ENCODE results near the gene TIPARP. TPM values are rescaled to one million over a fixed set of nuclear protein-coding genes. Genes with fewer than 3 reads are reported as not detected.
"Not testable (repeated sequence)": the region's sequence is repeated elsewhere in the genome, so short reads cannot be mapped to it uniquely, and the experiment has no call there.

The TIPARP gene
- total and polyA plus RNA-seq, 7 experiments from 2014 or later: 4.2 to 66.6 (median 63.6) TPM

DNA sequence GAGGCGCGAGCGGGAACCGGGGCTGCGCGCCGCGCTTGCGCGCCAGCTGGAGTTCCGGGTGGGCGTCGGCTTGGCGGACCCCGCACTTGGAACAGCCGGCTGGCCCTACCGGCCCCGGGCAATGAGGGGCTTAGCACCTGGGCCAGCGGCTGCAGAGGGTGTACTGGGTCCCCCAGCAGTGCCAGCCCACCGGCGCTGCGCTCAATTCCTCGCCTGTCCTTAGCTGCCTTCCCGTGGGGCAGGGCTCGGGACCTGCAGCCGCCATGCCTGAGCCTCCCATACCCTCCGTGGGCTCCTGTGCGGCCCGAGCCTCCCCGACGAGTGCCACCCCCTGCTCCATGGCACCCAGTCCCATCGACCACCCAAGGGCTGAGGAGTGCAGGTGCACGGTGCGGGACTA lies 66.2 kb downstream of the TIPARP start:
- H3K9me3 ChIP-seq (ENCODE audit: control insufficient read depth in 2 of 3, low read length in 3 of 3); DNase-seq; H3K4me1 Mint-ChIP-seq; H3K36me3 ChIP-seq (ENCODE audit: control insufficient read depth in 2 of 3, insufficient read depth in 3 of 3, low read length in 3 of 3); H3K27me3 Mint-ChIP-seq; H3K4me3 ChIP-seq (ENCODE audit: low read length); H3K27me3 ChIP-seq (ENCODE audit: control insufficient read depth in 2 of 2, insufficient read depth in 2 of 2, low read length in 2 of 2); H3K27ac Mint-ChIP-seq; H3K27ac ChIP-seq (ENCODE audit: low read depth, low read length); CTCF ChIA-PET; H3K9me3 Mint-ChIP-seq; POLR2A ChIA-PET; intact Hi-C loops (cut with micrococcal nuclease); ATAC-seq; H3K4me1 ChIP-seq (ENCODE audit: control insufficient read depth in 2 of 2, insufficient read depth in 2 of 2, low read length in 2 of 2); H3K4me3 Mint-ChIP-seq: not testable (repeated sequence)
- H3K36me3 Mint-ChIP-seq: peaks cover 0 to 20% (median 0%) of the 10 kb centered on the region in 5 donors

DNA sequence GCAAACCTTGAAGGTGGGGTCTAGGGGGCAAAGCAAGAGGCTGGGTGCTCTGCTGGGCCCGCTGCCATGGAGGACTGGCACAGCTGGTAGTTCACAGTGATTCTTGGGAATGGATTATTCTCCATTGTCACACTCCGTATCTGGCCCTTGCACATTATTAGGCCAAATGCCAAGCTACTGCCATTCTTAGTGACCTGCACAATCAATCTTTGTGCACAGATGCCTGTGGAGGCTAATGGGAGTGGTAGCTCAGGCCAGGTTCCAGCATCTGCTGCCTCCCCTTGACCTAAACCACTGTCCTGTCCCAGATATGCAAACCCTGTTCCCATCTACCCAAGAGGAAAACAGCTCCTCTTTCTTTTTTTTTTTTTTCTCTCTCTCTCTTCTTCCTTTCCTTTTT lies 67.5 kb downstream of the TIPARP start:
- POLR2A ChIA-PET: no interaction called here
- H3K4me3 Mint-ChIP-seq: no peak overlapping the region
- Histone ChIP-seq H3K4me1 (ENCODE audit: control insufficient read depth in 2 of 2, insufficient read depth in 2 of 2, low read length in 2 of 2) (no peaks in the 10 kb centered on the region), H3K4me3 (ENCODE audit: low read length) (no peak overlapping the region), H3K36me3 (ENCODE audit: control insufficient read depth in 2 of 3, insufficient read depth in 3 of 3, low read length in 3 of 3) (no peaks in the 10 kb centered on the region), H3K27me3 (ENCODE audit: control insufficient read depth in 2 of 2, insufficient read depth in 2 of 2, low read length in 2 of 2) (no peaks in the 10 kb centered on the region), H3K9me3 (ENCODE audit: control insufficient read depth in 2 of 3, low read length in 3 of 3) (no peaks in the 10 kb centered on the region), H3K27ac (ENCODE audit: low read depth, low read length) (no peak overlapping the region)
- no peak overlapping the region for H3K27ac Mint-ChIP-seq
- H3K27me3 Mint-ChIP-seq: peaks cover 0 to 9% (median 0%) of the 10 kb centered on the region in 5 donors
- peaks cover 0 to 8% (median under 1%) of the 10 kb centered on the region in 11 donors for H3K9me3 Mint-ChIP-seq
- intact Hi-C loops (cut with micrococcal nuclease): no loop called here
- CTCF ChIA-PET: no interaction called here
- DNase-seq: no peak
- no peaks in the 10 kb centered on the region for H3K4me1 Mint-ChIP-seq
- peaks cover 3 to 27% (median 5%) of the 10 kb centered on the region in 5 donors for H3K36me3 Mint-ChIP-seq
- ATAC-seq: no peak

DNA sequence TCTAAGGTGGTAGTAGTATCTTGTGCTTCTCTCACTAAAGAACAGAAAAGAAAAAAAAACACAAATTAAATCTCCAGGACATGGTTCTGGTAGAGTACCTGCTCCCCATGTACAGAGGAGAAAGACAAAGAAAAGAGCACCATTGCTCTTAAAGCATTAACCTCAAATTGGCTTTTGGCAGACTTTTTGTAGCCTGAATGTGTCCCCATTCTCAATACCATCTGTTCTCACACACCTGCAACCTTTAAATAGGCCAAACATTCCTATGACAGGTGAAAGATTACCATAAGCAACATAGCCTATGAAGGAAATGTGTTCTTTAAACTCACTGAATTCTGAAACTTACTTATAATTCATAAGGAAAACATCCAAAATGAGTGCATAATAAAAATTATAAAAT lies 68.0 kb downstream of the TIPARP start:
- CTCF ChIA-PET: no interaction called here
- Mint-ChIP-seq H3K27me3 (peaks cover 0 to 13% (median 0%) of the 10 kb centered on the region in 5 donors), H3K9me3 (peaks cover 0 to 9% (median 1%) of the 10 kb centered on the region in 11 donors), H3K36me3 (peaks cover 6 to 27% (median 9%) of the 10 kb centered on the region in 5 donors), H3K4me1 (no peaks in the 10 kb centered on the region), H3K27ac (no peak overlapping the region), H3K4me3 (no peak overlapping the region)
- POLR2A ChIA-PET: no interaction called here
- intact Hi-C loops (cut with micrococcal nuclease): no loop called here
- ATAC-seq (no peak), DNase-seq (no peak)
- Histone ChIP-seq H3K27ac (ENCODE audit: low read depth, low read length) (no peak overlapping the region), H3K36me3 (ENCODE audit: control insufficient read depth in 2 of 3, insufficient read depth in 3 of 3, low read length in 3 of 3) (no peaks in the 10 kb centered on the region), H3K4me1 (ENCODE audit: control insufficient read depth in 2 of 2, insufficient read depth in 2 of 2, low read length in 2 of 2) (no peaks in the 10 kb centered on the region), H3K4me3 (ENCODE audit: low read length) (no peak overlapping the region), H3K27me3 (ENCODE audit: control insufficient read depth in 2 of 2, insufficient read depth in 2 of 2, low read length in 2 of 2) (no peaks in the 10 kb centered on the region), H3K9me3 (ENCODE audit: control insufficient read depth in 2 of 3, low read length in 3 of 3) (no peaks in the 10 kb centered on the region)

DNA sequence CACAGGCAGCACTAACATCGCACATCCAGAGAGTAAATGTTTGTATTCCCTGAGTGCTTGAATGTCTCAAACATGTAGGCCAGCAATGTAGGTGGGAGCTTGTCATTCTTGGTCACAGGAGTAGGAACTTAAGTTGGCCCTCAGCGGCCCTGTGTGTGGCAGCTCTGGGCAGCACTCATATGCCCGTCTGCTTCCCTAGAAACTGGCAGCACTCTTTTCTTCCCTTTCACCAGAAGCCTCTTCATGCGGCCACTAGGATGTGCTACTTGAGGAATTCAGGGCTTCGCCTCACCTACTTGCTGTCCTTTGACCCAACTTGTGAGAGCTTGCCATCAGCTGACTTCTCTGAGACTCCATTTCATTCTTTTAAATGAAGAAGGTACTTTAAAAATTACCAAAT lies 69.5 kb downstream of the TIPARP start:
- ChIA-PET CTCF (interaction anchor here (0.5 kb wide), 1 partner anchor 20 kb away, joined by 3 read pairs; no protein-coding TSS in a partner anchor), POLR2A (no interaction called here)
- Histone ChIP-seq H3K27me3 (ENCODE audit: control insufficient read depth in 2 of 2, insufficient read depth in 2 of 2, low read length in 2 of 2) (no peaks in the 10 kb centered on the region), H3K9me3 (ENCODE audit: control insufficient read depth in 2 of 3, low read length in 3 of 3) (no peaks in the 10 kb centered on the region), H3K4me1 (ENCODE audit: control insufficient read depth in 2 of 2, insufficient read depth in 2 of 2, low read length in 2 of 2) (no peaks in the 10 kb centered on the region), H3K4me3 (ENCODE audit: low read length) (no peak overlapping the region), H3K36me3 (ENCODE audit: control insufficient read depth in 2 of 3, insufficient read depth in 3 of 3, low read length in 3 of 3) (no peaks in the 10 kb centered on the region), H3K27ac (ENCODE audit: low read depth, low read length) (no peak overlapping the region)
- no peak overlapping the region for H3K4me3 Mint-ChIP-seq
- DNase-seq (no peak), ATAC-seq (no peak)
- H3K27me3 Mint-ChIP-seq: peaks cover 0 to 13% (median 5%) of the 10 kb centered on the region in 5 donors
- peaks cover 0 to 1% (median 0%) of the 10 kb centered on the region in 7 donors for H3K4me1 Mint-ChIP-seq
- intact Hi-C loops (cut with micrococcal nuclease): no loop called here
- peaks cover 6 to 34% (median 9%) of the 10 kb centered on the region in 5 donors for H3K36me3 Mint-ChIP-seq
- H3K27ac Mint-ChIP-seq: no peak overlapping the region
- peaks cover 0 to 15% (median 4%) of the 10 kb centered on the region in 11 donors for H3K9me3 Mint-ChIP-seq

DNA sequence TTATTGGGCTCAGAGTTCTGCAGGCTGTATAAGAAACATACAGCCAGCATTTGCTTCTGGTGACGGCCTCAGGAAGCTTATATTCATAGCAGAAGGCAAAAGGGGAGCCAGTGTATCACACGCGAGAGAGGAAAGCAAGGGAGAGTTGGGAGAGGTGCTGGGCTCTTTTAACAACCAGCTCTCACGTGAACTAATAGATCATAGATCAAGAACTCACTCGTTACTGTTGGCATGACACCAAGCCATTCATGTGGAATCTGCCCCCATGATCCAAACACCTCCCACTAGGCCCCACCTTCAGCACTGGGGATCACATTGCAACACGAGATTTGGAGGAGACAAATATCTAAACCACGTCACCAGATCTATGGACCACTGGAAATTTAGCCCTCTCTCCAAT lies 70.2 kb downstream of the TIPARP start:
- H3K36me3 Mint-ChIP-seq: peaks cover 6 to 34% (median 9%) of the 10 kb centered on the region in 5 donors
- Histone ChIP-seq H3K4me1 (ENCODE audit: control insufficient read depth in 2 of 2, insufficient read depth in 2 of 2, low read length in 2 of 2) (no peaks in the 10 kb centered on the region), H3K36me3 (ENCODE audit: control insufficient read depth in 2 of 3, insufficient read depth in 3 of 3, low read length in 3 of 3) (no peaks in the 10 kb centered on the region), H3K27ac (ENCODE audit: low read depth, low read length) (no peak overlapping the region), H3K27me3 (ENCODE audit: control insufficient read depth in 2 of 2, insufficient read depth in 2 of 2, low read length in 2 of 2) (no peaks in the 10 kb centered on the region), H3K9me3 (ENCODE audit: control insufficient read depth in 2 of 3, low read length in 3 of 3) (no peaks in the 10 kb centered on the region), H3K4me3 (ENCODE audit: low read length) (no peak overlapping the region)
- no peak for ATAC-seq
- ChIA-PET POLR2A (no interaction called here), CTCF (no interaction called here)
- H3K27me3 Mint-ChIP-seq: peaks cover 0 to 13% (median 5%) of the 10 kb centered on the region in 5 donors
- H3K9me3 Mint-ChIP-seq: peaks cover 0 to 15% (median 4%) of the 10 kb centered on the region in 11 donors
- H3K4me1 Mint-ChIP-seq: peaks cover 0 to 1% (median 0%) of the 10 kb centered on the region in 7 donors
- DNase-seq: no peak
- H3K27ac Mint-ChIP-seq: no peak overlapping the region
- intact Hi-C loops (cut with micrococcal nuclease): no loop called here
- no peak overlapping the region for H3K4me3 Mint-ChIP-seq

DNA sequence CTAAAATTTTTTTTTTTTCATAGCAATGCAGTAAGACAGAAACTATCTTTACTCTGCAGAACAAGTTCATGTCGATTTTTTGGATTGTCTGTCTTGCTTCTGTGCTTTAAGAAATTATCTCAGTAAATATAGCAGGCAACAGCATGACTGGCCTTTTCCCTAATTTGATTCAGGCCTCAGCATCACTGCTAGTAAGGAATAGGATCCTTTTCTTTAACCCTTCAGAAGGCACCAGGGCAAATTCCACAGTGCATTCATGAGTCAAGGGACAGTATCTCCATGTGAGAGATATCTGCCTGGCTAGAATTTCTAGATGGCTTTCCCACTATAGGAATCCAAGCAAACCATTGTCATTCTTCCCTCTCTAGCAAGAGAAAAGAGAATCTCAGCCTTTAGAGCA lies 71.4 kb downstream of the TIPARP start:
- H3K27ac Mint-ChIP-seq: no peak overlapping the region
- intact Hi-C loops (cut with micrococcal nuclease): no loop called here
- Histone ChIP-seq H3K27ac (ENCODE audit: low read depth, low read length) (no peak overlapping the region), H3K36me3 (ENCODE audit: control insufficient read depth in 2 of 3, insufficient read depth in 3 of 3, low read length in 3 of 3) (no peaks in the 10 kb centered on the region), H3K4me3 (ENCODE audit: low read length) (no peak overlapping the region), H3K9me3 (ENCODE audit: control insufficient read depth in 2 of 3, low read length in 3 of 3) (no peaks in the 10 kb centered on the region), H3K4me1 (ENCODE audit: control insufficient read depth in 2 of 2, insufficient read depth in 2 of 2, low read length in 2 of 2) (no peaks in the 10 kb centered on the region), H3K27me3 (ENCODE audit: control insufficient read depth in 2 of 2, insufficient read depth in 2 of 2, low read length in 2 of 2) (no peaks in the 10 kb centered on the region)
- H3K4me3 Mint-ChIP-seq: no peak overlapping the region
- H3K36me3 Mint-ChIP-seq: peaks cover 6 to 34% (median 9%) of the 10 kb centered on the region in 5 donors
- ChIA-PET CTCF (no interaction called here), POLR2A (interaction anchor here (1.2 kb wide), 1 partner anchor 9 kb away, joined by 4 read pairs; no protein-coding TSS in a partner anchor)
- ATAC-seq (no peak), DNase-seq (no peak)
- peaks cover 0 to 1% (median 0%) of the 10 kb centered on the region in 7 donors for H3K4me1 Mint-ChIP-seq
- H3K9me3 Mint-ChIP-seq: peaks cover 0 to 15% (median 4%) of the 10 kb centered on the region in 11 donors
- H3K27me3 Mint-ChIP-seq: peaks cover 0 to 13% (median 6%) of the 10 kb centered on the region in 5 donors

DNA sequence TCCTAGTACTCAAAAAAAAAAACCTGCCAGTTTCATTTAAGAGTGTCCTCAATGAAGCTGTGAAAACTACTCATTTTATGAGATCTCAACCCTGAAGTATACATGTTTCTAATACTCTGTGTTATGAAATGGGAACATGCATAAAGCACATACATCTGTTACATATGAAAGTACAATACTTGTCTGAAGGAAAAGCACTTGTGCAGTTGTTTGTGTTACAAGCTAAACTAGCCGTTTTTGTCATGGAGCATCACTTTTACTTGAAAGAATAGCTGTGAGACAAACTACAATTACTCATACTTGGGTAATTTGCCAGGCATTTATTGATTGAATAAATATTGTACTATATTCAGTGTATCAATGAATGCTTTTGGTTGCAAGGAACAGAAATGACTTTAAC lies 72.7 kb downstream of the TIPARP start:
- POLR2A ChIA-PET: no interaction called here
- CTCF ChIA-PET: no interaction called here

More for the DNA sequence above, 72.7 kb downstream of the TIPARP start:
- Histone ChIP-seq H3K27me3 (ENCODE audit: control insufficient read depth in 2 of 2, insufficient read depth in 2 of 2, low read length in 2 of 2) (no peaks in the 10 kb centered on the region), H3K9me3 (ENCODE audit: control insufficient read depth in 2 of 3, low read length in 3 of 3) (no peaks in the 10 kb centered on the region), H3K4me3 (ENCODE audit: low read length) (no peak overlapping the region), H3K27ac (ENCODE audit: low read depth, low read length) (no peak overlapping the region), H3K36me3 (ENCODE audit: control insufficient read depth in 2 of 3, insufficient read depth in 3 of 3, low read length in 3 of 3) (no peaks in the 10 kb centered on the region), H3K4me1 (ENCODE audit: control insufficient read depth in 2 of 2, insufficient read depth in 2 of 2, low read length in 2 of 2) (no peaks in the 10 kb centered on the region)
- H3K27ac Mint-ChIP-seq: no peak overlapping the region
- H3K4me3 Mint-ChIP-seq: no peak overlapping the region
- peaks cover 0 to 15% (median 4%) of the 10 kb centered on the region in 11 donors for H3K9me3 Mint-ChIP-seq
- H3K27me3 Mint-ChIP-seq: peaks cover 8 to 24% (median 15%) of the 10 kb centered on the region in 5 donors
- peaks cover 0 to 1% (median 0%) of the 10 kb centered on the region in 7 donors for H3K4me1 Mint-ChIP-seq
- intact Hi-C loops (cut with micrococcal nuclease): no loop called here
- peaks cover 6 to 34% (median 9%) of the 10 kb centered on the region in 5 donors for H3K36me3 Mint-ChIP-seq
- ATAC-seq (no peak), DNase-seq (no peak)
